HepG2 (cell line): Measurements from ENCODE around the gene IWS1. TPM values are rescaled to one million over a fixed set of nuclear protein-coding genes. Genes with fewer than 3 reads are reported as not detected.

ENCODE experiments used
- ADNP ChIP-seq: sonication (generic); formaldehyde crosslinking; IDR thresholded peaks from 2 replicates; pipeline ENCODE4 v1.4.0; 2020; ENCODE audit warnings: missing genetic modification reagents
- ATF7 ChIP-seq, 2 experiments: fragments of 450-650 bp in 1 of 2; sonication (generic) in 1 of 2; formaldehyde crosslinking in 1 of 2; IDR thresholded peaks; 2 replicates each; pipeline versions ENCODE4 v1.4.0 to v1.6.1; 2016 to 2020; ENCODE audit warnings: antibody characterized with exemption in 1 of 2, mild to moderate bottlenecking in 1 of 2, missing genetic modification reagents in 1 of 2
- CENPT ChIP-seq: sonication (generic); formaldehyde crosslinking; IDR thresholded peaks from 2 replicates; pipeline ENCODE4 v1.8.0; 2022; ENCODE audit warnings: low read depth, mild to moderate bottlenecking, moderate library complexity, missing genetic modification reagents
- ERF ChIP-seq: IDR thresholded peaks from 2 replicates; pipeline ENCODE4 v1.6.1; 2018; ENCODE audit warnings: missing biosample characterization, missing genetic modification reagents
- FOXK2 ChIP-seq: fragments of 450-650 bp; IDR thresholded peaks from 2 replicates; pipeline ENCODE4 v1.6.1; 2016
- HMGXB3 ChIP-seq: sonication (generic); formaldehyde crosslinking; IDR thresholded peaks from 2 replicates; pipeline ENCODE4 v1.4.0; 2020; ENCODE audit warnings: missing genetic modification reagents, borderline replicate concordance
- LCORL ChIP-seq, 2 experiments: fragments of 450-650 bp in 1 of 2; sonication (generic) in 1 of 2; formaldehyde crosslinking in 1 of 2; IDR thresholded peaks; 2 replicates each; pipeline versions ENCODE4 v1.5.0 to v1.6.1; 2017 to 2020; ENCODE audit warnings: antibody characterized with exemption in 1 of 2, missing genetic modification reagents in 1 of 2
- MTA1 ChIP-seq: sonication (generic); formaldehyde crosslinking; IDR thresholded peaks from 2 replicates; pipeline ENCODE4 v1.4.0; 2020; ENCODE audit warnings: missing genetic modification reagents, mild to moderate bottlenecking, borderline replicate concordance
- NFE2L1 ChIP-seq: sonication (generic); formaldehyde crosslinking; IDR thresholded peaks from 2 replicates; pipeline ENCODE4 v1.4.0; 2020; ENCODE audit warnings: missing genetic modification reagents, mild to moderate bottlenecking, borderline replicate concordance
- PLSCR1 ChIP-seq: sonication (generic); formaldehyde crosslinking; IDR thresholded peaks from 2 replicates; pipeline ENCODE4 v1.5.0; 2020; ENCODE audit warnings: missing genetic modification reagents, mild to moderate bottlenecking, borderline replicate concordance
- RXRB ChIP-seq: IDR thresholded peaks from 2 replicates; pipeline ENCODE4 v1.6.1; 2016; ENCODE audit warnings: borderline replicate concordance, missing genetic modification reagents, missing compliant biosample characterization
- SALL1 ChIP-seq: sonication (generic); formaldehyde crosslinking; IDR thresholded peaks from 2 replicates; pipeline ENCODE4 v1.8.0; 2022; ENCODE audit warnings: mild to moderate bottlenecking, missing genetic modification reagents
- SOX6 ChIP-seq, 2 experiments: fragments of 450-650 bp in 1 of 2; sonication (generic) in 1 of 2; formaldehyde crosslinking in 1 of 2; IDR thresholded peaks; 2 replicates each; pipeline versions ENCODE4 v1.4.0 to v1.6.1; 2017 to 2020; ENCODE audit warnings: antibody characterized with exemption in 1 of 2, mild to moderate bottlenecking in 1 of 2, missing genetic modification reagents in 1 of 2
- TEF ChIP-seq: sonication (generic); formaldehyde crosslinking; IDR thresholded peaks from 2 replicates; pipeline ENCODE4 v1.5.0; 2020; ENCODE audit warnings: missing genetic modification reagents
- ZFP62 ChIP-seq: sonication (generic); formaldehyde crosslinking; IDR thresholded peaks from 2 replicates; pipeline ENCODE4 v1.4.0; 2020; ENCODE audit warnings: missing genetic modification reagents
- ZNF501 ChIP-seq: sonication (generic); formaldehyde crosslinking; IDR thresholded peaks from 2 replicates; pipeline ENCODE4 v1.5.1; 2020; ENCODE audit warnings: mild to moderate bottlenecking, moderate library complexity, missing genetic modification reagents
- ZNF513 ChIP-seq: sonication (generic); formaldehyde crosslinking; conservative IDR thresholded peaks from 2 replicates; pipeline ENCODE4 v1.5.0; 2020; ENCODE audit warnings: missing genetic modification reagents
- ZNF546 ChIP-seq: sonication (generic); formaldehyde crosslinking; conservative IDR thresholded peaks from 2 replicates; pipeline ENCODE4 v1.8.1; 2023; ENCODE audit warnings: mild to moderate bottlenecking, missing genetic modification reagents
- polyA plus RNA-seq, 8 experiments: library from polyadenylated mRNA; depleted of rRNA in 3 of 8; stranded (reverse) in 7 of 8; unstranded in 1 of 8; fragments of >200 nt; fragmentation: Illumina TruSeq in 4 of 8; extraction: Trizol in 4 of 8; gene quantifications; 2 replicates each; pipeline versions ENCODE4 v1.2.1 to v1.2.3, GENCODE V29; 2011 to 2016; ENCODE audit warnings: low read depth in 4 of 8, missing spikeins in 1 of 8, mixed read lengths in 1 of 8; ENCODE audit not compliant: insufficient read depth in 1 of 8
- total RNA-seq, 5 experiments: library from RNA; depleted of rRNA; stranded (reverse); fragments of >200 nt; fragmentation: Illumina TruSeq; extraction: Trizol; gene quantifications; 2 replicates each; pipeline ENCODE4 v1.2.3, GENCODE V29; 2016; ENCODE audit warnings: low read depth in 1 of 5

IWS1 gene
- total and polyA plus RNA-seq, 2 of the 13 experiments (the other 11 are each of a cell fraction or from before 2014, with no cell fraction given) = 28.9 to 62.3 TPM

GRCh38 chr2:127431408-127432023 is 94.8 kb downstream of the IWS1 start (continued):
- TF ChIP-seq MTA1 (CRISPR knock-in tag) (peak; percentile 44; the same call in 1 of the 2 replicates), SOX6 (IDR thresholded peaks at IDR 0.05) (no peak), SOX6 (CRISPR knock-in tag; IDR thresholded peaks at IDR 0.05) (0 out of 2 replicates have a peak, but pooled peaks have one; percentile 14), ATF7 (IDR thresholded peaks at IDR 0.05) (no peak), ATF7 (CRISPR knock-in tag; IDR thresholded peaks at IDR 0.05) (no peak), NFE2L1 (no peak), ZNF513 (CRISPR knock-in tag) (no peak), LCORL (IDR thresholded peaks at IDR 0.05) (no peak), LCORL (CRISPR knock-in tag; IDR thresholded peaks at IDR 0.05) (0 out of 2 replicates have a peak, but pooled peaks have one; percentile 35), ADNP (CRISPR knock-in tag) (no peak), ZFP62 (no peak), CENPT (CRISPR knock-in tag) (no peak), SALL1 (peak; percentile 25; the same call in 1 of the 2 replicates), ERF (CRISPR knock-in tag) (no peak), TEF (CRISPR knock-in tag) (no peak), PLSCR1 (no peak), RXRB (peak; percentile 36; the same call in 1 of the 2 replicates), ZNF546 (CRISPR knock-in tag) (no peak), ZNF501 (CRISPR knock-in tag) (0 out of 2 replicates have a peak, but pooled peaks have one; percentile 38), FOXK2 (no peak), HMGXB3 (no peak)
